Panc1 (cell line): ENCODE measurements around the gene TMEM141. TPM values are rescaled to one million over a fixed set of nuclear protein-coding genes. Genes with fewer than 3 reads are reported as not detected.

Experiments used
- ATAC-seq: fragments of 200-7000 bp; cut with Tn5 transposase; 2 replicates; pipeline ENCODE4 v1.9.1; 2020; ENCODE audit warnings: mild to moderate bottlenecking, moderate library complexity
- BruUV-seq: library from RNA; stranded (reverse); fragments of 400-500 nt; replicated peaks from 2 replicates; lab custom pipeline; 2021; lab: Mats Ljungman, UMichigan
- CTCF ChIA-PET: fragments of 300-600 bp; sonication (Branson Sonifier 250); formaldehyde crosslinking; loops from one replicate; lab custom pipeline; 2022; ENCODE audit warnings: antibody characterized with exemption; lab: Charles Lee
- POLR2A ChIA-PET: fragments of 300-600 bp; sonication (Branson Sonifier 250); formaldehyde crosslinking; loops from one replicate; lab custom pipeline; 2022; ENCODE audit warnings: antibody characterized with exemption; lab: Charles Lee
- DNase-seq: peaks from one replicate; pipeline ENCODE4 v3.0.0-alpha.2; 2010; ENCODE audit warnings: low read depth, low spot score
- H3K27ac ChIP-seq: 2 replicates; pipeline ENCODE4 v1.5.1; 2011; ENCODE audit warnings: mild to moderate bottlenecking, low read length, inconsistent platforms
- H3K27me3 ChIP-seq: fragments of 200-500 bp; sonication (Bioruptor generic); 2 replicates; pipeline ENCODE4 v1.6.0; 2014; ENCODE audit warnings: low read length, inconsistent platforms; ENCODE audit not compliant: control insufficient read depth, insufficient read depth
- H3K36me3 ChIP-seq: fragments of 200-500 bp; sonication (Bioruptor generic); 2 replicates; pipeline ENCODE4 v1.5.1; 2014; ENCODE audit warnings: inconsistent platforms, mild to moderate bottlenecking, low read length, moderate library complexity; ENCODE audit not compliant: control insufficient read depth, insufficient read depth
- H3K4me1 ChIP-seq: 2 replicates; pipeline ENCODE4 v1.5.1; 2011; ENCODE audit warnings: inconsistent platforms, mild to moderate bottlenecking, low read length, moderate library complexity; ENCODE audit not compliant: control insufficient read depth, insufficient read depth
- H3K4me3 ChIP-seq, 2 experiments: 2 replicates each; pipeline ENCODE4 v1.5.1; 2011 to 2012; ENCODE audit warnings: low read depth in 2 of 2, low read length in 2 of 2, mild to moderate bottlenecking in 2 of 2, inconsistent platforms in 1 of 2, moderate library complexity in 1 of 2
- H3K9me3 ChIP-seq: fragments of 200-500 bp; sonication (Bioruptor generic); 2 replicates; pipeline ENCODE4 v1.5.1; 2014; ENCODE audit warnings: low read depth, mild to moderate bottlenecking, inconsistent platforms, low read length, moderate library complexity; ENCODE audit not compliant: control insufficient read depth, insufficient read depth
- CTCF ChIP-seq: fragments of 450-650 bp; IDR thresholded peaks from 2 replicates; pipeline ENCODE4 v1.5.1; 2017; ENCODE audit warnings: mild to moderate bottlenecking
- POLR2AphosphoS5 ChIP-seq: IDR thresholded peaks from 2 replicates; pipeline ENCODE4 v1.6.1; 2012; ENCODE audit warnings: mild to moderate bottlenecking, low read depth, low read length, moderate library complexity
- REST ChIP-seq, 2 experiments: IDR thresholded peaks; 2 replicates each; pipeline ENCODE4 v1.6.1; 2011 to 2012; ENCODE audit warnings: low read depth in 2 of 2, control low read depth in 1 of 2, low read length in 1 of 2, mild to moderate bottlenecking in 1 of 2, moderate library complexity in 1 of 2; ENCODE audit not compliant: insufficient read depth in 1 of 2
- SIN3A ChIP-seq: IDR thresholded peaks from 2 replicates; pipeline ENCODE4 v1.6.1; 2012; ENCODE audit warnings: low read depth, mild to moderate bottlenecking, low read length, moderate library complexity, borderline replicate concordance; ENCODE audit not compliant: insufficient read depth
- TCF7L2 ChIP-seq: IDR thresholded peaks from 2 replicates; pipeline ENCODE4 v1.6.1; 2011; ENCODE audit warnings: mild to moderate bottlenecking, low read depth, low read length, inconsistent platforms
- in situ Hi-C: cut with HindIII; loops from 2 replicates; pipeline ENCODE4 v1.10.0; 2016; ENCODE audit warnings: low sequenced_read_pairs, low pct_unique_long_range_greater_than_20kb
- intact Hi-C: fragments of 100-400 bp; cut with micrococcal nuclease; formaldehyde crosslinking; loops from one replicate; pipeline ENCODE4 v1.10.0; 2022; ENCODE audit not compliant: unreplicated experiment
- total RNA-seq: library from RNA; stranded (reverse); gene quantifications from one replicate; pipeline ENCODE4 v1.2.1, GENCODE V29; 2021; ENCODE audit not compliant: unreplicated experiment

Gene TMEM141
- total RNA-seq, 1 experiment from 2014 or later = 53.5 TPM

- H3K4me3 ChIP-seq = no peak overlapping the region
- no peaks in the 10 kb centered on the region for H3K27me3 ChIP-seq
- ChIA-PET CTCF (no interaction called here), POLR2A (no interaction called here)
- TF ChIP-seq TCF7L2 (no peak), POLR2AphosphoS5 (0 out of 2 replicates have a peak, but pooled peaks have one; percentile 14)
- no peaks in the 10 kb centered on the region for H3K9me3 ChIP-seq
- intact Hi-C loops (no loop called here), in situ Hi-C loops (no loop called here)
- no TSS peak for BruUV-seq
- no peak for ATAC-seq
- DNase-seq = no peak
- H3K27ac ChIP-seq = no peak overlapping the region
- peaks cover 5% of the 10 kb centered on the region; the same call in 1 of the 2 replicates for H3K4me1 ChIP-seq
- peaks cover 2% of the 10 kb centered on the region; the same call in 1 of the 2 replicates for H3K36me3 ChIP-seq
Measured at GRCh38 chr9:136803551-136804508, 12.7 kb downstream of the TMEM141 start.

- peaks cover 11% of the 10 kb centered on the region for H3K4me1 ChIP-seq
- no peak overlapping the region for H3K27ac ChIP-seq
- no peak overlapping the region for H3K4me3 ChIP-seq
- H3K27me3 ChIP-seq = no peaks in the 10 kb centered on the region
- in situ Hi-C loops (no loop called here), intact Hi-C loops (no loop called here)
- H3K9me3 ChIP-seq = no peaks in the 10 kb centered on the region
- BruUV-seq = no TSS peak
- DNase-seq (no peak), ATAC-seq (no peak)
- no peak for TF ChIP-seq CTCF
- CTCF ChIA-PET = no interaction called here
- POLR2A ChIA-PET = no interaction called here
- H3K36me3 ChIP-seq = peaks cover 2% of the 10 kb centered on the region; the same call in 1 of the 2 replicates
Measured at GRCh38 chr9:136804509-136805206, 13.5 kb downstream of the TMEM141 start.

- ATAC-seq (no peak), DNase-seq (no peak)
- Histone ChIP-seq H3K4me1 (peaks cover 17% of the 10 kb centered on the region), H3K36me3 (peaks cover 4% of the 10 kb centered on the region), H3K9me3 (no peaks in the 10 kb centered on the region), H3K4me3 (no peak overlapping the region), H3K27ac (no peak overlapping the region), H3K27me3 (no peaks in the 10 kb centered on the region)
- intact Hi-C loops (no loop called here), in situ Hi-C loops (no loop called here)
- CTCF ChIA-PET = no interaction called here
- POLR2A ChIA-PET = no interaction called here
- no TSS peak for BruUV-seq
- no peak for TF ChIP-seq TCF7L2
- no peak for TF ChIP-seq SIN3A
- no peak for TF ChIP-seq REST (IDR thresholded peaks at IDR 0.05; ENCODE audit: insufficient read depth in 1 of 2, low read depth in 2 of 2, low read length in 1 of 2)
- TF ChIP-seq POLR2AphosphoS5 = no peak
- TF ChIP-seq CTCF = no peak
Measured at GRCh38 chr9:136805207-136805740, 14.1 kb downstream of the TMEM141 start.
